Activated CD4-positive, CD25-positive, alpha-beta regulatory T cell (primary cell): ENCODE results near the gene EHMT1.

ENCODE experiments used
- DNase-seq, 4 experiments: peaks; one replicate each; lab custom pipeline; 2025; lab: John Stamatoyannopoulos, UW

EHMT1 gene

GRCh38 chr9:137787786-137788505 is 169.1 kb downstream of the EHMT1 start:
- DNase-seq, result no peak

GRCh38 chr9:137788561-137789294 is 169.9 kb downstream of the EHMT1 start:
- no peak for DNase-seq

GRCh38 chr9:137789295-137789895 is 170.6 kb downstream of the EHMT1 start:
- DNase-seq, result no peak

- no peak for DNase-seq
Measured at GRCh38 chr9:137791947-137792346, 173.1 kb downstream of the EHMT1 start.

- no peak for DNase-seq
Measured at GRCh38 chr9:137793196-137793841, 174.5 kb downstream of the EHMT1 start.

- no peak for DNase-seq
Measured at GRCh38 chr9:137795156-137795666, 176.4 kb downstream of the EHMT1 start.

GRCh38 chr9:137797206-137798120 is 178.7 kb downstream of the EHMT1 start:
- no peak for DNase-seq

- DNase-seq, result no peak
Measured at GRCh38 chr9:137798142-137798541, 179.3 kb downstream of the EHMT1 start.

- DNase-seq, result no peak
Measured at GRCh38 chr9:137798901-137799629, 180.3 kb downstream of the EHMT1 start.

GRCh38 chr9:137799630-137799983 is 180.8 kb downstream of the EHMT1 start:
- no peak for DNase-seq

GRCh38 chr9:137800196-137801022 is 181.6 kb downstream of the EHMT1 start:
- no peak for DNase-seq

- DNase-seq, result no peak
Measured at GRCh38 chr9:137801023-137801319, 182.2 kb downstream of the EHMT1 start.

GRCh38 chr9:137802021-137802420 is 183.2 kb downstream of the EHMT1 start:
- DNase-seq, result no peak

GRCh38 chr9:137802521-137803243 is 183.9 kb downstream of the EHMT1 start:
- DNase-seq, result no peak

- DNase-seq, result no peak
Measured at GRCh38 chr9:137804908-137805630, 186.3 kb downstream of the EHMT1 start.

GRCh38 chr9:137807721-137808703 is 189.2 kb downstream of the EHMT1 start:
- DNase-seq, result no peak

GRCh38 chr9:137809040-137809576 is 190.3 kb downstream of the EHMT1 start:
- DNase-seq, result no peak
